ENCODE measurements around the gene GLTPD2. TPM values are rescaled to one million over a fixed set of nuclear protein-coding genes. Genes with fewer than 3 reads are reported as not detected.

GLTPD2 gene
- total and polyA plus RNA-seq, 2 donors from 2014 or later: 0.35 to 12.5 TPM

DNA sequence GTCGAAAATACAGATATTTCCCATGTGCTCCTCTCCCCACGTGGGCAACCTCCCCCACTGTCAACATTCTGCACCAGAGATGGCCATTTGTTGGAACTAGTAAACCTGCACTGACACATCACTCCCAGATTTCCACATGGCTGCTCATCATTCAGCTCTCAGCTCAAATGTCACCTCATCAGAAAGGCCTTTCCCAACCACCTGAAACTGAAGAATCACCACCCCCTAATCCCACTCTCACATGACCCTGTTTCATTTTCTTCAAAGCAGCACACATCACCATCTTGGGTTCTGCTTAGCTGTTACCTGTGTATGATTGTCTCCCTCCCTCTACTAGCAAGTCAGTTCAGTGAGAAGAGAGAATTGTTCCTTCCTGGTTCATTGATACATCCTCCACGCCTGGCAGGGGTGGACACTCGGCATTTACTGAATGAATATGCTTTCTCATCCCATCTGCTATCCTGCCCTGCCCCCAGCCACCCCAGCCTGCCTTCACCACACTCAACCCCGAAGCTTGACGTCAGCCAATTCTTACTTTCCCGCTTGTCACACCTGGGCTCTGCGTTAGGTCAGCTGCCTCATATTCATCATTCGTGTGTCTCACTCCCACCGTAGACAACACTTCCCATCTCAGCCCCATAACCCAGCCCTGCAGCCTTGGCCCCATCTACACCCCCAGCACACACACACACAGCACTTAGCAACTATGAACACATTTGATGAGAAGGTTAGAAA lies 11.9 kb downstream of the GLTPD2 start:
- peak in 4 of 5 donors; percentile 60 to 82 (median 76) for DNase-seq
- H3K27me3 ChIP-seq (ENCODE audit: control insufficient read depth, insufficient read depth, low read length): no peaks in the 10 kb centered on the region

DNA sequence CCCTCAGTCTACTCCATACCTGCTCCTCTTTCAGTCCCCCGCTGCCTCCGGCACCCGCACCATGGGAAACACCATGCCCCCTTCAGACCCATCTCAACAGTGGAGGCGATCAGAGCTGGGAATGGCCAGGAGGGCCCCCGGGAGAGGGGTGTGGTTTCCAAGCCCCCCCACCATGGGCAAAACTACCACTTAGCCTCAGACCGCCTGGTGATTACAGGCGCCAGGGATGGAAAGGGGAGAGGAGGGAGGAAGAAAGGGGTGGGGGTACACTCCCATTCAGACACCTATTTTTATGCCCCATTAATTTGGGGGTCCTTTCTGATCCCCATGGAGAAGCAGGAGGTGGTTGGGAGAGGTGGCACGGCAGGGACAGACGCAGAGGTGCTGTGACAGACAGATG lies 13.5 kb downstream of the GLTPD2 start, which contains the start of gene C17orf114:
Gene C17orf114, minus strand, starts transcription at position 101 of the 400 bp plus-strand sequence.
- peaks cover 5 to 19% (median 11%) of the 10 kb centered on the region in 3 donors for H3K36me3 ChIP-seq (ENCODE audit: control insufficient read depth in 2 of 3, insufficient read depth in 3 of 3, low read length in 3 of 3)
- DNase-seq (no peak), FAIRE-seq (no peak)
- TF ChIP-seq, protein P1, sequence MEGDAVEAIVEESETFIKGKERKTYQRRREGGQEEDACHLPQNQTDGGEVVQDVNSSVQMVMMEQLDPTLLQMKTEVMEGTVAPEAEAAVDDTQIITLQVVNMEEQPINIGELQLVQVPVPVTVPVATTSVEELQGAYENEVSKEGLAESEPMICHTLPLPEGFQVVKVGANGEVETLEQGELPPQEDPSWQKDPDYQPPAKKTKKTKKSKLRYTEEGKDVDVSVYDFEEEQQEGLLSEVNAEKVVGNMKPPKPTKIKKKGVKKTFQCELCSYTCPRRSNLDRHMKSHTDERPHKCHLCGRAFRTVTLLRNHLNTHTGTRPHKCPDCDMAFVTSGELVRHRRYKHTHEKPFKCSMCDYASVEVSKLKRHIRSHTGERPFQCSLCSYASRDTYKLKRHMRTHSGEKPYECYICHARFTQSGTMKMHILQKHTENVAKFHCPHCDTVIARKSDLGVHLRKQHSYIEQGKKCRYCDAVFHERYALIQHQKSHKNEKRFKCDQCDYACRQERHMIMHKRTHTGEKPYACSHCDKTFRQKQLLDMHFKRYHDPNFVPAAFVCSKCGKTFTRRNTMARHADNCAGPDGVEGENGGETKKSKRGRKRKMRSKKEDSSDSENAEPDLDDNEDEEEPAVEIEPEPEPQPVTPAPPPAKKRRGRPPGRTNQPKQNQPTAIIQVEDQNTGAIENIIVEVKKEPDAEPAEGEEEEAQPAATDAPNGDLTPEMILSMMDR (IDR thresholded peaks at IDR 0.05; ENCODE audit: borderline replicate concordance, extremely low read depth, insufficient read depth): no peak
- H3K4me1 ChIP-seq (ENCODE audit: control insufficient read depth in 2 of 3, insufficient read depth in 2 of 3, low read depth in 1 of 3, low read length in 3 of 3): no peaks in the 10 kb centered on the region
- H3K9ac ChIP-seq (ENCODE audit: low read length in 3 of 3): no peak within 1 kb of the TSS
- no peaks in the 10 kb centered on the region for H3K9me3 ChIP-seq (ENCODE audit: control insufficient read depth in 2 of 3, insufficient read depth in 1 of 3, low read length in 3 of 3)
- H3K27me3 ChIP-seq (ENCODE audit: control insufficient read depth, insufficient read depth, low read length): no peaks in the 10 kb centered on the region
- H3K27ac ChIP-seq (ENCODE audit: low read depth in 2 of 2, low read length in 2 of 2): no peak within 1 kb of the TSS
- intact Hi-C loops (cut with DNase I): no loop called here
- H3K4me3 ChIP-seq (ENCODE audit: low read length in 3 of 3): no peak within 1 kb of the TSS

More for the DNA sequence above, 11.9 kb downstream of the GLTPD2 start:
- TF ChIP-seq, protein P1 (IDR thresholded peaks at IDR 0.05; ENCODE audit: borderline replicate concordance, extremely low read depth, insufficient read depth): no peak
- Histone ChIP-seq H3K36me3 (ENCODE audit: control insufficient read depth in 2 of 3, insufficient read depth in 3 of 3, low read length in 3 of 3) (peaks cover 5 to 20% (median 13%) of the 10 kb centered on the region in 3 donors), H3K27ac (ENCODE audit: low read depth in 2 of 2, low read length in 2 of 2) (no peak overlapping the region), H3K4me1 (ENCODE audit: control insufficient read depth in 2 of 3, insufficient read depth in 2 of 3, low read depth in 1 of 3, low read length in 3 of 3) (peaks cover 0 to 7% (median 0%) of the 10 kb centered on the region in 3 donors), H3K9ac (ENCODE audit: low read length in 3 of 3) (no peak overlapping the region), H3K4me3 (ENCODE audit: low read length in 3 of 3) (no peak overlapping the region), H3K9me3 (ENCODE audit: control insufficient read depth in 2 of 3, insufficient read depth in 1 of 3, low read length in 3 of 3) (no peaks in the 10 kb centered on the region)
- intact Hi-C loops (cut with DNase I): no loop called here
- no peak for FAIRE-seq

DNA sequence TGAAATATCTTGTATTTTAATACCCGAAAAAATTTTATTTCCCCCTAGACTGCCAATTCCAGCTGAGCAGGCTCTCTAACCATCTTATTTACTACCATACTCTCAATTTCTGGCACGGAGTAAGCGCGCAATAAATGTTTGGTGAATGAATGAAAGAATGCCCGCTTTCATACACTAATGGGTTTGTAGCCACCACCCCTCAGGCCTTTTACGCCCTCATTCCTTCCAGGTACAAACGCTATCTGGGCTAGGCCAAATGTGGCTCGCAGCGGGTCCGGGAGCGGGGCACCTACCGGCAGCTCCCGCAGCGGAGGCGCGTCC lies 17.7 kb downstream of the GLTPD2 start:
- peaks cover 0 to 4% (median 3%) of the 10 kb centered on the region in 3 donors for H3K4me1 ChIP-seq (ENCODE audit: control insufficient read depth in 2 of 3, insufficient read depth in 2 of 3, low read depth in 1 of 3, low read length in 3 of 3)
- peaks cover 0 to 2% (median 0%) of the 10 kb centered on the region in 3 donors for H3K36me3 ChIP-seq (ENCODE audit: control insufficient read depth in 2 of 3, insufficient read depth in 3 of 3, low read length in 3 of 3)
- H3K27me3 ChIP-seq (ENCODE audit: control insufficient read depth, insufficient read depth, low read length): no peaks in the 10 kb centered on the region
- no peaks in the 10 kb centered on the region for H3K9me3 ChIP-seq (ENCODE audit: control insufficient read depth in 2 of 3, insufficient read depth in 1 of 3, low read length in 3 of 3)
- TF ChIP-seq, protein P1 (IDR thresholded peaks at IDR 0.05; ENCODE audit: borderline replicate concordance, extremely low read depth, insufficient read depth): no peak
- FAIRE-seq: no peak
- intact Hi-C loops (cut with DNase I): no loop called here
- peak overlapping the region; percentile 20 to 62 (median 58) for H3K9ac ChIP-seq (ENCODE audit: low read length in 3 of 3)
- H3K4me3 ChIP-seq (ENCODE audit: low read length in 3 of 3): peak overlapping the region; percentile 47 to 60 (median 47)
- H3K27ac ChIP-seq (ENCODE audit: low read depth in 2 of 2, low read length in 2 of 2): no peak overlapping the region
- DNase-seq: peak in 2 of 5 donors; percentile 38 to 49

Data from kidney (tissue), 14 donors.